Chondrocyte (in vitro differentiated cells): ENCODE data around the gene STK32B. TPM values are rescaled to one million over a fixed set of nuclear protein-coding genes. Genes with fewer than 3 reads are reported as not detected.

ENCODE experiments used
- DNase-seq: peaks from one replicate; pipeline ENCODE4 v3.0.0; 2021; ENCODE audit warnings: mixed read lengths, low spot score
- H3K27ac Mint-ChIP-seq: one replicate; pipeline ENCODE4 v1.8.0; 2021; ENCODE audit warnings: mild to moderate bottlenecking, moderate library complexity, mixed read lengths; ENCODE audit not compliant: unreplicated experiment
- H3K27me3 Mint-ChIP-seq: 2 replicates; pipeline ENCODE4 v1.8.0; 2021; ENCODE audit warnings: low read depth, mixed read lengths
- H3K36me3 Mint-ChIP-seq: 2 replicates; pipeline ENCODE4 v1.8.0; 2021; ENCODE audit warnings: low read depth, mixed read lengths
- H3K4me1 Mint-ChIP-seq: 2 replicates; pipeline ENCODE4 v1.8.0; 2021; ENCODE audit warnings: low read depth, mild to moderate bottlenecking, mixed read lengths
- H3K4me3 Mint-ChIP-seq: one replicate; pipeline ENCODE4 v1.8.0; 2021; ENCODE audit warnings: mild to moderate bottlenecking, moderate library complexity, mixed read lengths; ENCODE audit not compliant: unreplicated experiment
- H3K9me3 Mint-ChIP-seq: 2 replicates; pipeline ENCODE4 v1.8.0; 2021; ENCODE audit warnings: low read depth, mixed read lengths
- total RNA-seq: library from RNA; stranded (reverse); gene quantifications from 3 replicates; pipeline ENCODE4 v1.2.1, GENCODE V29; 2021
- TF ChIP-seq, protein P1 (sequence below): fragments of 200-600 bp; sonication (generic); IDR thresholded peaks from 2 replicates; pipeline ENCODE4 v1.5.0; 2021; ENCODE audit warnings: antibody characterized with exemption, mild to moderate bottlenecking, moderate library complexity

STK32B gene
- total RNA-seq, 1 donor from 2014 or later, result 14.2 TPM

DNA sequence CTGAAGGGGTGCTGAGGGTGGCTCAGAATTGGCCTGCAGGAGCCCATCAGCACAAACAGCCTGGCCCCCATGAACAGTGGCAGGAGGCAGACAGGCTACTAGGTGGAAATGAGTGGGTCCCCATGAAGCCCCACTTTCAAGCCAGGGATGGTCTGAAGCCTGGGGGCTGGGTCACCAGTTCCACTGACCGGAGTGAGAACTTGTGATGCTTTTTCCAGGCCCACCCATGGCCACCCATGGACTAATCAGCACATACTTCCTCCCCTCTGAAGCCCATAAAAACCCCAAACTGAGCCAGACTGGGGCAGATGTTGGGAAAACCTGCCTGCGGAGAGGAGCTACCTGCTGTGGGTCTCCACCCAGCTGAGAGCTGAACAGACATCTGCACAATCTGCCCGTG, 372.9 kb downstream of the STK32B start:
- H3K36me3 Mint-ChIP-seq, result peaks cover 7% of the 10 kb centered on the region
- H3K4me3 Mint-ChIP-seq, result no peak overlapping the region
- no peak overlapping the region for H3K27ac Mint-ChIP-seq
- peaks cover 8% of the 10 kb centered on the region for H3K9me3 Mint-ChIP-seq
- peaks cover 13% of the 10 kb centered on the region for H3K4me1 Mint-ChIP-seq
- no peak for DNase-seq
- TF ChIP-seq, protein P1, sequence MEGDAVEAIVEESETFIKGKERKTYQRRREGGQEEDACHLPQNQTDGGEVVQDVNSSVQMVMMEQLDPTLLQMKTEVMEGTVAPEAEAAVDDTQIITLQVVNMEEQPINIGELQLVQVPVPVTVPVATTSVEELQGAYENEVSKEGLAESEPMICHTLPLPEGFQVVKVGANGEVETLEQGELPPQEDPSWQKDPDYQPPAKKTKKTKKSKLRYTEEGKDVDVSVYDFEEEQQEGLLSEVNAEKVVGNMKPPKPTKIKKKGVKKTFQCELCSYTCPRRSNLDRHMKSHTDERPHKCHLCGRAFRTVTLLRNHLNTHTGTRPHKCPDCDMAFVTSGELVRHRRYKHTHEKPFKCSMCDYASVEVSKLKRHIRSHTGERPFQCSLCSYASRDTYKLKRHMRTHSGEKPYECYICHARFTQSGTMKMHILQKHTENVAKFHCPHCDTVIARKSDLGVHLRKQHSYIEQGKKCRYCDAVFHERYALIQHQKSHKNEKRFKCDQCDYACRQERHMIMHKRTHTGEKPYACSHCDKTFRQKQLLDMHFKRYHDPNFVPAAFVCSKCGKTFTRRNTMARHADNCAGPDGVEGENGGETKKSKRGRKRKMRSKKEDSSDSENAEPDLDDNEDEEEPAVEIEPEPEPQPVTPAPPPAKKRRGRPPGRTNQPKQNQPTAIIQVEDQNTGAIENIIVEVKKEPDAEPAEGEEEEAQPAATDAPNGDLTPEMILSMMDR, result no peak
- no peaks in the 10 kb centered on the region for H3K27me3 Mint-ChIP-seq

DNA sequence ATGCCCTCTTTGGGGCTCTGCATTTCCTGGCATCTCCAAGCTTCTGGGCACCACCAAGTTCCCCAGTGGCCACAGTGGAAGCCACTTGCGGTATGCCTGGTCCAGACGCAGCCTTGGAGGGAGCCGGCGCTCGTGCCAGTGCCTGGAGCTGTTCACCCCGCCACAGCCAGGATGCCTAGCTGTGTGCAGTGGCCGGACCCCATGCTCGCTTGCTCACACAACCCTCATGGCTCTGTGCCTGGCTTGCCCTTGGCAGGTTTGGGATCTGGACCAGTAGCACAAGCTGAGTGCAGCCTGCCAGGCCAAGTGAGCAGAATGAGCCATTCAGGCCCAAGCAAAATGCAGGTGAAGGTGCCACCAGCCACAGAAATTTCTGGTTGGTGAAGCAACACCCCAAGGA, 373.6 kb downstream of the STK32B start:
- Mint-ChIP-seq H3K4me3 (no peak overlapping the region), H3K27me3 (no peaks in the 10 kb centered on the region), H3K9me3 (peaks cover 15% of the 10 kb centered on the region), H3K4me1 (peaks cover 13% of the 10 kb centered on the region), H3K27ac (no peak overlapping the region), H3K36me3 (peaks cover 8% of the 10 kb centered on the region)
- no peak for DNase-seq
- TF ChIP-seq, protein P1, result no peak

DNA sequence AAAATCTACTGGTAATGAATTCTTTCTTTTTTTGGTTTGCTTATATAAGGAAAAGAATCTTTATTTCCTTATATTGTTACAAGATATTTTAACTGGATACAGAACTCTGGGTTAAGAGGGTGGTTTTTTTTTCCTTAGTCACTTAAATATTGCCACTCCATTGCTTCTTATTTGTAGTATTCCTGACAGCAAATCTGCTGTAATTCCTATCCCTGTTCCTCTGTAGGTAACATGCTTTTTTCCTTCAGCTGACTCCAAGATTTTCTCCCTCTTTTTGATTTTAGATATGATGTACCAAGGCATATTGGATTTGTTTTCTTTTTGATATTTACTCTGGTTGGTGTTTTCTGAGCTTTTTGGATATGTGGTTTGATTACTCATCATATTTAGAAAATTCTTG, 378.5 kb downstream of the STK32B start:
- peaks cover 24% of the 10 kb centered on the region for H3K9me3 Mint-ChIP-seq
- H3K27ac Mint-ChIP-seq, result no peak overlapping the region
- H3K4me1 Mint-ChIP-seq, result peaks cover 13% of the 10 kb centered on the region
- DNase-seq, result no peak
- no peaks in the 10 kb centered on the region for H3K27me3 Mint-ChIP-seq
- no peak overlapping the region for H3K4me3 Mint-ChIP-seq
- peaks cover 5% of the 10 kb centered on the region for H3K36me3 Mint-ChIP-seq
- TF ChIP-seq, protein P1, result no peak

DNA sequence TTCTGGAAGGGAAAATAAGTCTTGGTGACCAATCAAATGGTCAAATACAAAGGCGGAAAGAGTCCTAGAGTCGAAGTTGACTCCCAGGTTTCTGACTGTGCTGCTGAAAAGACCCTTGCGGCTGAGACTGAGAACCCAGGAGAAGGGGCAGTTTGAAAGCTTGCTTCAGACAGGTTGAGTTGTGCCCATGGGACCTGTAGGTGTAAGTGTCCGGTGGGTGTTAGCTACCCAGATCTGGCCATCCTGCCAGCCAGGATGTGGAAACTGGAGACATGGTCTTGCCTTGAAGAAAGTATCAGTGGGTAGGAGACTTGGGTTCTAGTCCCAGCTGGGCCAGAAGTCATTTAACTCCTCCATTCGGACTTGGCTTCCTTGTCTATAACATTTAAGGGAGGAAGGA, 381.9 kb downstream of the STK32B start:
- TF ChIP-seq, protein P1, result no peak
- peaks cover 9% of the 10 kb centered on the region for H3K36me3 Mint-ChIP-seq
- no peaks in the 10 kb centered on the region for H3K4me1 Mint-ChIP-seq
- DNase-seq, result no peak
- peaks cover 27% of the 10 kb centered on the region for H3K9me3 Mint-ChIP-seq
- no peak overlapping the region for H3K4me3 Mint-ChIP-seq
- H3K27ac Mint-ChIP-seq, result no peak overlapping the region
- H3K27me3 Mint-ChIP-seq, result no peaks in the 10 kb centered on the region

DNA sequence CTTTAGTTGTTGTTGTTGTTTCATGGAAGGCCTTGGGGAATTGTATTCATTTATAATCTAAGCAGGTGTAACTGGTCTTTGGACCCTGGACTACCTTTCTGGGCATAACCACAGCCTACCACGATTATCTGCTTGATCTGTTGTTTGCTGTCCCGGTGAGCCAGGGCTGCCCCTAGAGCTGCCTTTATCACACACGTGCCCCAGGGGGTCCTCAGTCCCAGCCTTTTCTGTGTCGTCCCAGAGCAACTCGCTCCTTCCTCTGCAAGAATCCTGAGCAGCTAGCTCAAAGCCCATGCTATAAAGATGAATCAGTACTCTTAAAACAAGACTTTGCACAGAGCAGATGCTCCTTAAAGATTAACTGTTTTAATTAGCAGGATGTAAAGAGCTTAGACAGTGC, 383.9 kb downstream of the STK32B start:
- Mint-ChIP-seq H3K4me3 (no peak overlapping the region), H3K4me1 (no peaks in the 10 kb centered on the region), H3K36me3 (peaks cover 7% of the 10 kb centered on the region), H3K27ac (no peak overlapping the region), H3K27me3 (no peaks in the 10 kb centered on the region), H3K9me3 (peaks cover 13% of the 10 kb centered on the region)
- DNase-seq, result no peak
- TF ChIP-seq, protein P1, result no peak
